Dermis microvascular lymphatic vessel endothelial cell (primary cell): ENCODE measurements around the gene RSPH9. TPM values are rescaled to one million over a fixed set of nuclear protein-coding genes. Genes with fewer than 3 reads are reported as not detected.
A peak's percentile ranks its signal among the peaks of the same experiment; 100 is the strongest.

Source experiments
- DNase-seq, 2 donors: peaks; one replicate each; pipeline versions ENCODE4 v3.0.0 to v3.0.0-alpha.2; 2010; ENCODE audit warnings: low read depth in 2 of 2
- total RNA-seq: library from RNA; depleted of rRNA; stranded (reverse); fragments of >200 nt; gene quantifications from 2 replicates; pipeline ENCODE4 v1.2.1, GENCODE V29; 2014

RSPH9 gene
- total RNA-seq, 1 donor from 2014 or later: 0.26 TPM

- peak; percentile 39 to 72 for DNase-seq
Observed at GRCh38 chr6:43667245-43668150, 22.7 kb downstream of the RSPH9 start.

- peak; percentile 28 to 68 for DNase-seq
Observed at GRCh38 chr6:43668151-43669028, 23.6 kb downstream of the RSPH9 start.

- DNase-seq: peak in 1 of 2 donors; percentile 19
Observed at GRCh38 chr6:43669050-43669921, 24.4 kb downstream of the RSPH9 start.

- DNase-seq: no peak
Observed at GRCh38 chr6:43669922-43670622, 25.2 kb downstream of the RSPH9 start.

GRCh38 chr6:43670623-43670986, 25.8 kb downstream of the RSPH9 start:
- DNase-seq: no peak

GRCh38 chr6:43671011-43671800, 26.4 kb downstream of the RSPH9 start:
- no peak for DNase-seq

- no peak for DNase-seq
Observed at GRCh38 chr6:43671801-43672690, 27.2 kb downstream of the RSPH9 start.

- DNase-seq: no peak
Observed at GRCh38 chr6:43673444-43674084, 28.7 kb downstream of the RSPH9 start.

- no peak for DNase-seq
Observed at GRCh38 chr6:43674291-43674690, 29.5 kb downstream of the RSPH9 start.

GRCh38 chr6:43674921-43675320, 30.1 kb downstream of the RSPH9 start:
- no peak for DNase-seq

GRCh38 chr6:43676962-43677606, 32.2 kb downstream of the RSPH9 start:
- no peak for DNase-seq

- DNase-seq: no peak
Observed at GRCh38 chr6:43677759-43678158, 32.9 kb downstream of the RSPH9 start.

- no peak for DNase-seq
Observed at GRCh38 chr6:43678341-43678740, 33.5 kb downstream of the RSPH9 start.

GRCh38 chr6:43679057-43679456, 34.2 kb downstream of the RSPH9 start:
- no peak for DNase-seq

GRCh38 chr6:43680308-43681200, 35.7 kb downstream of the RSPH9 start:
- no peak for DNase-seq

- no peak for DNase-seq
Observed at GRCh38 chr6:43681303-43681702, 36.5 kb downstream of the RSPH9 start.
